Cardiac septum (tissue), 1 donor: Measurements from ENCODE around the gene C4orf36. TPM values are rescaled to one million over a fixed set of nuclear protein-coding genes. Genes with fewer than 3 reads are reported as not detected.

Experiments
- DNase-seq: peaks from one replicate; pipeline ENCODE4 v3.0.0-alpha.2; 2020; ENCODE audit warnings: low spot score
- intact Hi-C: fragments of 100-400 bp; cut with DNase I; formaldehyde crosslinking; loops from one replicate; pipeline ENCODE4 v1.14.0; 2022
- total RNA-seq: library from RNA; stranded (reverse); fragmentation: NEBNext Ultra II Directional; extraction: Animal tissue kit (Norgen Biotek cat#: 25700); gene quantifications from one replicate; pipeline ENCODE4 v1.2.1, GENCODE V29; 2021
- donor health status: DM: no; HTN: no; CAD: no.

The C4orf36 gene
- total RNA-seq, 1 donor from 2014 or later = 0.78 TPM

- DNase-seq = no peak
- intact Hi-C loops = no loop called here
Measured at GRCh38 chr4:86831262-86832130, 60.7 kb downstream of the C4orf36 start.

Other genes starting within 250 kb of the C4orf36 start
- gene SLC10A6, start 43.0 kb downstream of the C4orf36 start, total RNA-seq = 1.3 TPM
- 63.4 TPM for gene AFF1, start 42.6 kb upstream of the C4orf36 start, total RNA-seq